GM23338 (cell line): ENCODE results near the gene SPATA33. TPM values are rescaled to one million over a fixed set of nuclear protein-coding genes. Genes with fewer than 3 reads are reported as not detected.

Experiments
- ATAC-seq: fragments of 200-7000 bp; cut with Tn5 transposase; 3 replicates; pipeline ENCODE4 v1.9.1; 2020
- DNase-seq: peaks from one replicate; pipeline ENCODE4 v3.0.0-alpha.2; 2015; ENCODE audit warnings: low spot score
- H2AFZ ChIP-seq: fragments of 200-600 bp; sonication (generic); 2 replicates; pipeline ENCODE4 v1.8.0; 2016; ENCODE audit warnings: antibody characterized with exemption, mild to moderate bottlenecking, moderate library complexity
- H3F3A ChIP-seq: fragments of 200-600 bp; sonication (generic); replicated peaks from 2 replicates; pipeline ENCODE4 v1.8.0; 2017; ENCODE audit warnings: antibody characterized with exemption, mixed run types, low read depth
- H3K27ac ChIP-seq: fragments of 200-600 bp; sonication (generic); 2 replicates; pipeline ENCODE4 v1.6.1; 2016; ENCODE audit warnings: low read depth
- H3K27me3 ChIP-seq: fragments of 200-600 bp; sonication (generic); 2 replicates; pipeline ENCODE4 v1.8.0; 2016; ENCODE audit warnings: mild to moderate bottlenecking, mixed run types, moderate library complexity; ENCODE audit not compliant: insufficient read depth
- H3K36me3 ChIP-seq: fragments of 200-600 bp; sonication (generic); 2 replicates; pipeline ENCODE4 v1.8.0; 2016; ENCODE audit warnings: mild to moderate bottlenecking; ENCODE audit not compliant: insufficient read depth
- H3K4me1 ChIP-seq: fragments of 200-600 bp; sonication (generic); 2 replicates; pipeline ENCODE4 v1.8.0; 2016; ENCODE audit warnings: mild to moderate bottlenecking, moderate library complexity; ENCODE audit not compliant: insufficient read depth
- H3K4me2 ChIP-seq: fragments of 200-600 bp; sonication (generic); 2 replicates; pipeline ENCODE4 v1.7.1; 2017; ENCODE audit warnings: mixed run types
- H3K4me3 ChIP-seq: fragments of 200-600 bp; sonication (generic); 2 replicates; pipeline ENCODE4 v1.6.1; 2016; ENCODE audit warnings: mixed run types
- H3K79me2 ChIP-seq: fragments of 200-600 bp; sonication (generic); replicated peaks from 2 replicates; pipeline ENCODE4 v1.8.0; 2017; ENCODE audit warnings: mild to moderate bottlenecking; ENCODE audit not compliant: insufficient read depth
- H3K9me2 ChIP-seq: fragments of 200-600 bp; sonication (generic); 2 replicates; pipeline ENCODE4 v1.8.0; 2017; ENCODE audit not compliant: insufficient read depth
- H4K20me1 ChIP-seq: fragments of 200-600 bp; sonication (generic); replicated peaks from 2 replicates; pipeline ENCODE4 v1.8.0; 2017; ENCODE audit warnings: mild to moderate bottlenecking; ENCODE audit not compliant: insufficient read depth
- H3K27ac Mint-ChIP-seq: 2 replicates; pipeline ENCODE4 v1.8.0; 2020; ENCODE audit warnings: inconsistent platforms, mild to moderate bottlenecking, moderate library complexity, mixed read lengths
- H3K27me3 Mint-ChIP-seq: 3 replicates; pipeline ENCODE4 v1.8.0; 2022; ENCODE audit warnings: low read depth, mild to moderate bottlenecking, moderate library complexity, mixed read lengths, inconsistent platforms; ENCODE audit not compliant: insufficient read depth, poor library complexity
- H3K36me3 Mint-ChIP-seq: 3 replicates; pipeline ENCODE4 v1.8.0; 2021; ENCODE audit warnings: low read depth, mild to moderate bottlenecking, inconsistent platforms, moderate library complexity, mixed read lengths
- H3K4me1 Mint-ChIP-seq: 3 replicates; pipeline ENCODE4 v1.8.0; 2020; ENCODE audit warnings: mild to moderate bottlenecking, inconsistent platforms, mixed read lengths
- H3K4me3 Mint-ChIP-seq: 3 replicates; pipeline ENCODE4 v1.8.0; 2021; ENCODE audit warnings: moderate library complexity, mild to moderate bottlenecking, inconsistent platforms, mixed read lengths
- H3K9me3 Mint-ChIP-seq: 3 replicates; pipeline ENCODE4 v1.8.0; 2020; ENCODE audit warnings: moderate library complexity, mild to moderate bottlenecking, inconsistent platforms, mixed read lengths
- CREB1 ChIP-seq: fragments of 250-450 bp; sonication (Bioruptor Pico); IDR thresholded peaks from 2 replicates; pipeline ENCODE4 v1.5.0; 2020; ENCODE audit warnings: low read depth, mild to moderate bottlenecking, moderate library complexity
- EZH2 ChIP-seq: fragments of 200-600 bp; sonication (generic); IDR thresholded peaks from one replicate; pipeline ENCODE4 v1.8.0; 2017; ENCODE audit warnings: antibody characterized with exemption, mild to moderate bottlenecking, low read depth; ENCODE audit not compliant: unreplicated experiment
- JUNB ChIP-seq: IDR thresholded peaks from one replicate; pipeline ENCODE4 v1.6.1; 2016; ENCODE audit warnings: antibody characterized with exemption; ENCODE audit not compliant: unreplicated experiment
- STAT1 ChIP-seq: IDR thresholded peaks from one replicate; pipeline ENCODE4 v1.6.1; 2016; ENCODE audit warnings: antibody characterized with exemption; ENCODE audit not compliant: unreplicated experiment
- ZNF114 ChIP-seq: fragments of 250-450 bp; sonication (Bioruptor Pico); IDR thresholded peaks from 2 replicates; pipeline ENCODE4 v1.5.0; 2020; ENCODE audit warnings: mild to moderate bottlenecking, moderate library complexity
- ZNF331 ChIP-seq: fragments of 250-450 bp; sonication (Bioruptor Pico); IDR thresholded peaks from 2 replicates; pipeline ENCODE4 v1.5.0; 2020; ENCODE audit warnings: low read depth, mild to moderate bottlenecking, moderate library complexity
- polyA plus RNA-seq: library from polyadenylated mRNA; unstranded; fragments of >200 nt; fragmentation: Nextera tagmentation; extraction: Ambion mirVana; gene quantifications from 2 replicates; pipeline ENCODE4 v1.2.1, GENCODE V29; 2016
- total RNA-seq: library from RNA; depleted of rRNA; stranded (reverse); fragments of >200 nt; shearing (Covaris generic); gene quantifications from 2 replicates; pipeline ENCODE4 v1.2.3, GENCODE V29; 2014
- TF ChIP-seq, protein P1 (sequence below): IDR thresholded peaks from one replicate; pipeline ENCODE4 v1.6.1; 2018; ENCODE audit warnings: antibody characterized with exemption; ENCODE audit not compliant: unreplicated experiment
- TF ChIP-seq, protein P2 (sequence below): IDR thresholded peaks from 2 replicates; pipeline ENCODE4 v1.6.1; 2016; ENCODE audit warnings: antibody characterized with exemption

Gene SPATA33
- total and polyA plus RNA-seq, 2 experiments from 2014 or later, result 5.8 to 17.4 TPM

DNA sequence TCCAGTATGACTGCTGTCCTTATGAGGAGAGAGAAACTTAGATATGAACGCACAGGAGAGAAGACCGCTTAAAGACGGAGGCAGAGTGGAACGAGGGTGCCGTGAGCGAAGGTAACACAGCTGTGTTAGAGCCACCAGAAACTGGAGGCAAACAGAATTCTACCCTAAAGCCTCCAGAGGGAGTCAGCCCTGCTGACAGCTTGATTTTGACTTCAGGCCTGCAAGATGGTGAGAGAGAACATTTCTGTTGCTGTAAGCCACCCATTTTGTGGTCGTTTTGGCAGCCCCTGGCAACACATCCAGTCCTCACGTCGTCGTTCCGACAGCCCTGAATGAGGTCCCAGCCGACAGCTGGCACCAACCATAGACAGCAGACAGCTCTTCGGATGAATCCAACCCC lies 46.6 kb downstream of the SPATA33 start:
- no peak for ATAC-seq
- Mint-ChIP-seq H3K27ac (no peak overlapping the region), H3K4me1 (peaks cover 10% of the 10 kb centered on the region), H3K27me3 (peaks cover 24% of the 10 kb centered on the region), H3K9me3 (no peaks in the 10 kb centered on the region), H3K36me3 (peaks cover under 1% of the 10 kb centered on the region), H3K4me3 (no peak overlapping the region; the same call in 2 of the 3 replicates)
- H3K4me3 ChIP-seq, result no peak overlapping the region
- no peak for DNase-seq
- peaks cover 23% of the 10 kb centered on the region; the same call in 1 of the 2 replicates for H3K27me3 ChIP-seq
- H3K9me2 ChIP-seq, result no peaks in the 10 kb centered on the region
- peaks cover 14% of the 10 kb centered on the region for H3K4me1 ChIP-seq
- TF ChIP-seq ZNF114 (CRISPR knock-in tag), result no peak
- no peak overlapping the region for H3K27ac ChIP-seq
- H3K79me2 ChIP-seq, result no peaks in the 10 kb centered on the region
- H4K20me1 ChIP-seq, result peaks cover 2% of the 10 kb centered on the region
- no peaks in the 10 kb centered on the region for H3K36me3 ChIP-seq
- H3K4me2 ChIP-seq, result no peak overlapping the region
- peaks cover 17% of the 10 kb centered on the region; the same call in 1 of the 2 replicates for H3F3A ChIP-seq
- no peak overlapping the region for H2AFZ ChIP-seq

DNA sequence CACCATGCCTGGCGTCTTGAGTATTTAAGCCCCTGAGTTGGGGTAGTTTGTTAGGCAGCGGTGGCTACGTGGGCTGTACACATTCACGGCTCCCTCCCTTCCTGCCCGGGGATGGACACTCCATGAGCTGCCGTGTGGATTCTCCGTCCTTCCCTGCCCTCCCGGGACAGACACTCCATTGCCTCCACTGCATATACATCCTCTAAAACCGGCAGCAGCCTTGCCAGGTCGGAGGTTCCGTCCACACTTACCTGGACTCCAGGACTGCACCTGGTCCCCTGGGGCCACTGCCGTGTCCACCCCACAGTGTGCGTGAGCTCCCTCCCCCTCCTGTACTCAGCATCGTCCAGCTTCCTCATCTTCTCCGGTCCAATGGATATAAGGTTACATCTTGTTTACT lies 47.4 kb downstream of the SPATA33 start:
- no peaks in the 10 kb centered on the region for H4K20me1 ChIP-seq
- H3K9me3 Mint-ChIP-seq, result no peaks in the 10 kb centered on the region
- H3K4me2 ChIP-seq, result no peak overlapping the region
- no peaks in the 10 kb centered on the region for H3K9me2 ChIP-seq
- no peaks in the 10 kb centered on the region for H3K79me2 ChIP-seq
- no peak for DNase-seq
- H3K36me3 ChIP-seq, result no peaks in the 10 kb centered on the region
- peaks cover 12% of the 10 kb centered on the region for H3K4me1 ChIP-seq
- peaks cover 31% of the 10 kb centered on the region for H3K27me3 Mint-ChIP-seq
- no peak overlapping the region for H3K4me3 ChIP-seq
- H3K27ac ChIP-seq, result no peak overlapping the region
- H3K4me1 Mint-ChIP-seq, result peaks cover 13% of the 10 kb centered on the region
- 0 out of 2 replicates have a peak, but pooled peaks cover 14% of the 10 kb centered on the region for H3F3A ChIP-seq
- no peak for ATAC-seq
- H3K36me3 Mint-ChIP-seq, result no peaks in the 10 kb centered on the region
- no peak overlapping the region; the same call in 2 of the 3 replicates for H3K4me3 Mint-ChIP-seq
- H3K27me3 ChIP-seq, result peaks cover 23% of the 10 kb centered on the region; the same call in 1 of the 2 replicates
- no peak for TF ChIP-seq CREB1 (CRISPR knock-in tag)
- H2AFZ ChIP-seq, result no peak overlapping the region
- no peak overlapping the region for H3K27ac Mint-ChIP-seq

DNA sequence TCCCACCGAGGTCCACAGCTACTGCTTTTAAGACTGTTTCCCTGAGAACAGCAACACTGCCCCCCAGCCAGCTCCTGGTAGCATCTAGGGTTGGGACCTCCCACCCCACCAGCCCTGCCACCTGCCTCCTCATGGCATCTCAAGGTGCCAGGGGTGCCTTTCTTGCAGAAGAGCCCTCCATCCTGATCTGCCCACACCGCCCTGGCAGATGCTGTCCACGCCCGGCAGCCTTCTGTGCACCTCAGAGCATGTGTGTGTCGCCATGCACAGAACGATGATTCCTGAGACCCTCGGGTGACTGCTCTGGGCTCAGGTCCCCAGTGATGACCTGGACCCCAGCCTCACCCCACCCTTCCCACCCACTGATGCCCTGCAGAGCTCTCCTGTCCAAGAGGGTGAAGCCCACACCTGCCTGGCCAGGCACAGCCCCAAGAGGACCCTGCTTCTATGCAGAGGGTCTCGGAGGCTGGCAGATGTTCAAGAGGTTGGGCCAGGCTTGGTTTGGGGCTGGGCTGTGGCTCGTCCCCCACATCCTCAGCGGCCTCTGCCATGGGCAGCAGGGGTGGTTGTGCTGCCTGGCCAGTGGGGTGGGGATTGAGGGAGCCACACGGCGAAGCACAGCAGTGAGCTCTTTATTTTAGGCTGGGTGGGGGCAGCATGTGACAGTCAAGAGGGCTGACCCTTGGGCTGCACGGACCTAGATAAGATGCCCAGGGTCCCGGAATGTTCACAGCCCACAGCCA lies 49.1 kb downstream of the SPATA33 start:
- Histone ChIP-seq H3K4me3 (no peak overlapping the region), H4K20me1 (no peaks in the 10 kb centered on the region), H3K27ac (no peak overlapping the region), H3K79me2 (no peaks in the 10 kb centered on the region), H3K4me1 (peaks cover 12% of the 10 kb centered on the region), H3K9me2 (no peaks in the 10 kb centered on the region), H3F3A (0 out of 2 replicates have a peak, but pooled peaks cover 8% of the 10 kb centered on the region), H3K4me2 (peak overlapping the region; percentile 52; the same call in 1 of the 2 replicates), H3K36me3 (no peaks in the 10 kb centered on the region), H2AFZ (peak overlapping the region; percentile 72; the same call in 1 of the 2 replicates), H3K27me3 (peaks cover 23% of the 10 kb centered on the region; the same call in 1 of the 2 replicates)
- no peak for DNase-seq
- Mint-ChIP-seq H3K36me3 (no peaks in the 10 kb centered on the region), H3K27ac (no peak overlapping the region), H3K4me1 (peaks cover 13% of the 10 kb centered on the region), H3K4me3 (0 out of 3 replicates have a peak overlapping the region, but pooled peaks have one; percentile 50), H3K9me3 (no peaks in the 10 kb centered on the region), H3K27me3 (peaks cover 35% of the 10 kb centered on the region)
- no peak for ATAC-seq
- TF ChIP-seq STAT1, result no peak
- TF ChIP-seq, protein P1, sequence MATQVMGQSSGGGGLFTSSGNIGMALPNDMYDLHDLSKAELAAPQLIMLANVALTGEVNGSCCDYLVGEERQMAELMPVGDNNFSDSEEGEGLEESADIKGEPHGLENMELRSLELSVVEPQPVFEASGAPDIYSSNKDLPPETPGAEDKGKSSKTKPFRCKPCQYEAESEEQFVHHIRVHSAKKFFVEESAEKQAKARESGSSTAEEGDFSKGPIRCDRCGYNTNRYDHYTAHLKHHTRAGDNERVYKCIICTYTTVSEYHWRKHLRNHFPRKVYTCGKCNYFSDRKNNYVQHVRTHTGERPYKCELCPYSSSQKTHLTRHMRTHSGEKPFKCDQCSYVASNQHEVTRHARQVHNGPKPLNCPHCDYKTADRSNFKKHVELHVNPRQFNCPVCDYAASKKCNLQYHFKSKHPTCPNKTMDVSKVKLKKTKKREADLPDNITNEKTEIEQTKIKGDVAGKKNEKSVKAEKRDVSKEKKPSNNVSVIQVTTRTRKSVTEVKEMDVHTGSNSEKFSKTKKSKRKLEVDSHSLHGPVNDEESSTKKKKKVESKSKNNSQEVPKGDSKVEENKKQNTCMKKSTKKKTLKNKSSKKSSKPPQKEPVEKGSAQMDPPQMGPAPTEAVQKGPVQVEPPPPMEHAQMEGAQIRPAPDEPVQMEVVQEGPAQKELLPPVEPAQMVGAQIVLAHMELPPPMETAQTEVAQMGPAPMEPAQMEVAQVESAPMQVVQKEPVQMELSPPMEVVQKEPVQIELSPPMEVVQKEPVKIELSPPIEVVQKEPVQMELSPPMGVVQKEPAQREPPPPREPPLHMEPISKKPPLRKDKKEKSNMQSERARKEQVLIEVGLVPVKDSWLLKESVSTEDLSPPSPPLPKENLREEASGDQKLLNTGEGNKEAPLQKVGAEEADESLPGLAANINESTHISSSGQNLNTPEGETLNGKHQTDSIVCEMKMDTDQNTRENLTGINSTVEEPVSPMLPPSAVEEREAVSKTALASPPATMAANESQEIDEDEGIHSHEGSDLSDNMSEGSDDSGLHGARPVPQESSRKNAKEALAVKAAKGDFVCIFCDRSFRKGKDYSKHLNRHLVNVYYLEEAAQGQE, result no peak
- no peak for TF ChIP-seq ZNF331 (CRISPR knock-in tag)
- TF ChIP-seq ZNF114 (CRISPR knock-in tag), result no peak
- TF ChIP-seq EZH2, result no peak
- TF ChIP-seq, protein P2, sequence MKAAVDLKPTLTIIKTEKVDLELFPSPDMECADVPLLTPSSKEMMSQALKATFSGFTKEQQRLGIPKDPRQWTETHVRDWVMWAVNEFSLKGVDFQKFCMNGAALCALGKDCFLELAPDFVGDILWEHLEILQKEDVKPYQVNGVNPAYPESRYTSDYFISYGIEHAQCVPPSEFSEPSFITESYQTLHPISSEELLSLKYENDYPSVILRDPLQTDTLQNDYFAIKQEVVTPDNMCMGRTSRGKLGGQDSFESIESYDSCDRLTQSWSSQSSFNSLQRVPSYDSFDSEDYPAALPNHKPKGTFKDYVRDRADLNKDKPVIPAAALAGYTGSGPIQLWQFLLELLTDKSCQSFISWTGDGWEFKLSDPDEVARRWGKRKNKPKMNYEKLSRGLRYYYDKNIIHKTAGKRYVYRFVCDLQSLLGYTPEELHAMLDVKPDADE, result no peak
- no peak for TF ChIP-seq CREB1 (CRISPR knock-in tag)
- TF ChIP-seq JUNB, result no peak
